Heart left ventricle (tissue), 16 donors: ENCODE measurements around the gene STXBP4. TPM values are rescaled to one million over a fixed set of nuclear protein-coding genes. Genes with fewer than 3 reads are reported as not detected.

ENCODE experiments used
- ATAC-seq, 4 donors: fragments of 200-7000 bp; cut with Tn5 transposase; one replicate each; pipeline ENCODE4 v1.9.1; 2020 to 2022; ENCODE audit warnings: moderate library complexity in 4 of 4, mild to moderate bottlenecking in 3 of 4, moderate number of reproducible peaks in 1 of 4
- DNase-seq, 5 donors: peaks; one replicate each; pipeline ENCODE4 v3.0.0-alpha.2; 2020
- H3K27ac ChIP-seq, 12 donors: fragments of 200-600 bp; sonication (generic) in 4 of 12; one replicate each; pipeline versions ENCODE4 v1.5.0 to v1.8.0; 2016 to 2022; ENCODE audit warnings: mild to moderate bottlenecking in 2 of 12
- H3K27me3 ChIP-seq, 9 donors: fragments of 200-600 bp; sonication (generic) in 2 of 9; one replicate each; pipeline versions ENCODE4 v1.5.1 to v1.8.0; 2016 to 2022; ENCODE audit warnings: mild to moderate bottlenecking in 3 of 9
- H3K36me3 ChIP-seq, 9 donors: fragments of 200-600 bp; sonication (generic) in 2 of 9; one replicate each; pipeline versions ENCODE4 v1.5.0 to v1.8.0; 2018 to 2022; ENCODE audit warnings: mild to moderate bottlenecking in 2 of 9
- H3K4me1 ChIP-seq, 12 donors: fragments of 200-600 bp; sonication (generic) in 4 of 12; one replicate each; pipeline versions ENCODE4 v1.5.0 to v1.8.0; 2016 to 2022; ENCODE audit warnings: mild to moderate bottlenecking in 3 of 12
- H3K4me3 ChIP-seq, 12 donors: fragments of 200-600 bp; sonication (generic) in 4 of 12; one replicate each; pipeline versions ENCODE4 v1.5.0 to v1.8.0; 2017 to 2022; ENCODE audit warnings: mild to moderate bottlenecking in 9 of 12, moderate library complexity in 4 of 12
- H3K9me3 ChIP-seq, 12 donors: fragments of 200-600 bp; sonication (generic) in 4 of 12; one replicate each; pipeline versions ENCODE4 v1.5.0 to v1.8.0; 2016 to 2022; ENCODE audit warnings: mild to moderate bottlenecking in 1 of 12
- CTCF ChIP-seq, 12 donors: fragments of 200-600 bp; sonication (generic) in 4 of 12; IDR thresholded peaks; one replicate each; pipeline versions ENCODE4 v1.5.0 to v1.8.0; 2018 to 2022; ENCODE audit warnings: antibody characterized with exemption in 12 of 12, mild to moderate bottlenecking in 5 of 12
- POLR2A ChIP-seq, 2 donors: fragments of 450-650 bp; IDR thresholded peaks; one replicate each; pipeline ENCODE4 v1.6.1; 2017; ENCODE audit warnings: antibody characterized with exemption in 2 of 2, mild to moderate bottlenecking in 2 of 2, moderate library complexity in 2 of 2
- WGBS, 4 donors: extraction: QIAGEN DNeasy Blood & Tissue Kit in 2 of 4; methylation state at CpG; one replicate each; pipeline versions ENCODE4 v1.1.5 to v1.1.7; 2013 to 2018; 5-methylcytosine and 5-hydroxymethylcytosine counted together
- intact Hi-C, 10 donors: fragments of 100-400 bp; cut with DNase I; formaldehyde crosslinking; loops; one replicate each; pipeline versions ENCODE4 v1.11.1 to v1.14.2; 2022
- polyA plus RNA-seq, 2 donors: library from polyadenylated mRNA; stranded (reverse); fragments of 200-250 nt; gene quantifications; one replicate each; pipeline ENCODE4 v1.2.3, GENCODE V29; 2013
- total RNA-seq, 9 donors: library from RNA; depleted of rRNA in 2 of 9; stranded (reverse); fragments of >200 nt in 2 of 9; fragmentation: NEBNext Ultra II Directional in 3 of 9; extraction: Animal tissue kit (Norgen Biotek cat#: 25700) in 3 of 9; gene quantifications; one replicate each; pipeline versions ENCODE4 v1.1.0 to v1.2.4, GENCODE V29; 2016 to 2023
- donor health status: ischemic (EF 13 %, LVEDD 7.1; RV severe dilation, severe dysfunction).
- donor health status: healthy with polysubstance abuse.
- donor health status: DM: no; HTN: yes; CAD: no.
- donor health status: DM: no; HTN: no; CAD: no.
- donor health status: ischemic (EF 25% LVEDD 6.9; RV normal size, moderate dysfunction).
- donor health status: ischemic (EF 25% LVEDD 5.7; RV mildly dilated, moderate dysfunction).
- donor health status: healthy.
- donor health status: DM: yes; HTN: yes; CAD: no.
- donor health status: ischemic (EF 35%, LVEDD 5.7; RV mildly dilated, moderate dysfunction).
- donor health status: nonischemic (EF 11% LVEDD 7.7; RV severe dilation, severe dysfunction).
- donor health status: DM: yes; HTN: yes; CAD: no.
- donor health status: PGD.
- donor health status: ischemic (EF 29% LVEDD 5.4; RV normal size, mild dysfunction).
- donor health status: nonischemic (EF 23%, LVEDD 6.1; RV moderate dilation, normal function).

The STXBP4 gene
- total and polyA plus RNA-seq, 11 donors, result 1.3 to 7.8 (median 4.7) TPM

- Histone ChIP-seq H3K4me1 (no peaks in the 10 kb centered on the region), H3K4me3 (no peak overlapping the region), H3K27ac (no peak overlapping the region), H3K36me3 (peaks cover 0 to 16% (median 1%) of the 10 kb centered on the region in 9 donors), H3K9me3 (no peaks in the 10 kb centered on the region), H3K27me3 (no peaks in the 10 kb centered on the region)
- ATAC-seq (no peak), DNase-seq (no peak)
- 0 to 2% (median 0%) methylated on average over 1 of the region's 1 CpG for WGBS, 4 donors
- intact Hi-C loops, result no loop called here
- TF ChIP-seq CTCF (IDR thresholded peaks at IDR 0.05) (no peak), POLR2A (IDR thresholded peaks at IDR 0.05) (no peak)
These were observed 69.3 kb downstream of the STXBP4 start for GRCh38 chr17:55037828-55038227.

GRCh38 chr17:55038291-55038690, 69.7 kb downstream of the STXBP4 start:
- DNase-seq, result no peak

GRCh38 chr17:55040611-55041010, 72.0 kb downstream of the STXBP4 start:
- Histone ChIP-seq H3K9me3 (no peaks in the 10 kb centered on the region), H3K27ac (no peak overlapping the region), H3K4me3 (no peak overlapping the region), H3K4me1 (no peaks in the 10 kb centered on the region), H3K27me3 (no peaks in the 10 kb centered on the region), H3K36me3 (peaks cover 0 to 17% (median 0%) of the 10 kb centered on the region in 9 donors)
- WGBS, 4 donors, result 57 to 62% (median 59%) methylated on average over 4 of the region's 4 CpGs
- DNase-seq, result no peak
- ATAC-seq, result no peak
- TF ChIP-seq CTCF (IDR thresholded peaks at IDR 0.05) (no peak), POLR2A (IDR thresholded peaks at IDR 0.05) (no peak)
- intact Hi-C loops, result loop anchor here in 1 of 10 donors (10.0 kb wide), 1 partner anchor 54 kb away; no protein-coding TSS in a partner anchor

More at GRCh38 chr17:55038291-55038690, 69.7 kb downstream of the STXBP4 start:
- no peaks in the 10 kb centered on the region for H3K9me3 ChIP-seq
- intact Hi-C loops, result no loop called here
- H3K36me3 ChIP-seq, result peaks cover 0 to 16% (median 0%) of the 10 kb centered on the region in 9 donors
- no peak overlapping the region for H3K27ac ChIP-seq
- TF ChIP-seq CTCF (IDR thresholded peaks at IDR 0.05) (no peak), POLR2A (IDR thresholded peaks at IDR 0.05) (no peak)
- H3K4me1 ChIP-seq, result no peaks in the 10 kb centered on the region
- 95 to 100% (median 97%) methylated on average over 1 of the region's 1 CpG for WGBS, 4 donors
- H3K27me3 ChIP-seq, result no peaks in the 10 kb centered on the region
- no peak for ATAC-seq
- H3K4me3 ChIP-seq, result no peak overlapping the region

GRCh38 chr17:55053855-55054254, 85.3 kb downstream of the STXBP4 start:
- H3K9me3 ChIP-seq, result peaks cover 0 to 10% (median 0%) of the 10 kb centered on the region in 12 donors
- no peaks in the 10 kb centered on the region for H3K4me1 ChIP-seq
- 85 to 96% (median 94%) methylated on average over 1 of the region's 1 CpG for WGBS, 4 donors
- DNase-seq (no peak), ATAC-seq (no peak)
- H3K27me3 ChIP-seq, result no peaks in the 10 kb centered on the region
- no peaks in the 10 kb centered on the region for H3K36me3 ChIP-seq
- H3K27ac ChIP-seq, result no peak overlapping the region
- intact Hi-C loops, result loop anchor here in 6 of 10 donors (5.0 to 10.0 kb wide), 5 partner anchors 291 to 303 kb away; no protein-coding TSS in a partner anchor
- peak in 11 of 12 donors; percentile 11 to 54 (median 25) for TF ChIP-seq CTCF (IDR thresholded peaks at IDR 0.05)
- no peak for TF ChIP-seq POLR2A (IDR thresholded peaks at IDR 0.05)
- H3K4me3 ChIP-seq, result no peak overlapping the region
